ENCODE data around the gene PRKCI. TPM values are rescaled to one million over a fixed set of nuclear protein-coding genes. Genes with fewer than 3 reads are reported as not detected.
A peak's percentile ranks its signal among the peaks of the same experiment; 100 is the strongest.
"Not testable (repeated sequence)": the region's sequence is repeated elsewhere in the genome, so short reads cannot be mapped to it uniquely, and the experiment has no call there.

PRKCI gene
- total RNA-seq, 4 donors from 2014 or later, result 35.7 to 90.9 (median 39.8) TPM

DNA sequence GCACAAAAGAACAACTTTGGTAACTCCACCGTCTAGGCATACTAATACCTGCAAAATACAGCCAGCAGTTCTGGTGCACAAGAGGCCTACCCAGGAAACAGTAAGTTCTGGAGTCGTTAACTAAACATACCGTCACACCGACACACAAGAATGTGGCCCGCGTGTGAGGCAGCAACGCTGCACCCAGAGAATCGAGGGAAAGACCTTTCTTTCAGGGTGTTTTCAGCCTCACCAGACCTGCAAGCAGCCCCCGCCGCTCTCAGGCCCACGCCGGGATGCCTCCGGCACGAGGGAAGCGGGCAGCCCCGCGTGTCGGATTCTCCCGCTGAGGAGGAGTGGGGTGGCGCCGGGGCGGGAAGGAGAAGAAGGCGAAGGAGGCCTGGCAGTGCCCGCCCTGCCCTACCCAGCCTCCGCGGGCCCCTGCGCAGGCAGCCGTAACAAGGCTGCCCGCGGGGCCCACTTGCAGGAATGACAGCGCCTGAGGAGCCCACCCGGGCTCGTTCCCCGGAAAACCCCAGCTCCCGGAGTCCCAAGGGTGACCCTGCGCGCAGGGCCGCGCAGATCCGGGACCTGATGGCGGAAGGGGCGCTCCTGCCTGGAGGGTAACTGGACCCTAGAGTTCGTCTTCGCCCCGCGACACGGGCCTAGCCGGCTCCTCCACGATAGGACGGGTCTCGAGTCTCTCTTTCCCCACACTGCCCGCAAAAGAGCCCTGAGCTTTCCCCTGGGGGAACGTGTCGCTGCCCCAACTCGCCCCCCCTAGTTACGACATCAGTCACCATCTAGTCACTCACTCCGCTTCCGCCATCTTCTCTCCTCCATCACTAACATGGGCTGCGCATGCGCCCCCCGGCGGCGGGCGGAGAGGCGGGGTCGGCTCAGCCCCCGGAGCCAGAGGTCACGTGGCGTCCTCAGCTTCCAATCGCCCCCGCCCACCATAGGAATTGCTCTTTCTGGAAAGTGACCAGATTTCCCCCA lies 41.0 kb upstream of the PRKCI start, which contains the start of gene PHC3:
Gene PHC3 (minus strand): TSS at position 826 of the 978 bp plus-strand sequence. CDS start 18 bp downstream, at position 808.
- 1% methylated on average over 29 of the region's 71 CpGs for WGBS
- DNase-seq (ENCODE audit: extremely low spot score), result peak; percentile 98
- no peaks in the 10 kb centered on the region for H3K9me3 ChIP-seq
- peaks cover 3 to 26% (median 22%) of the 10 kb centered on the region in 4 donors for H3K36me3 ChIP-seq
- intact Hi-C loops (cut with DNase I), result loop anchor here (5.0 kb wide), 1 partner anchor 41 kb away; the partner anchor contains the start of gene PRKCI
- peak within 1 kb of the TSS; percentile 94 to 97 (median 96) for H3K27ac ChIP-seq (replicated peaks in 1 of 4)
- TF ChIP-seq POLR2AphosphoS5 (IDR thresholded peaks at IDR 0.05), result peak; percentile 94
- TF ChIP-seq POLR2A (IDR thresholded peaks at IDR 0.05; ENCODE audit: low read depth), result peak; percentile 17
- TF ChIP-seq, protein P1, sequence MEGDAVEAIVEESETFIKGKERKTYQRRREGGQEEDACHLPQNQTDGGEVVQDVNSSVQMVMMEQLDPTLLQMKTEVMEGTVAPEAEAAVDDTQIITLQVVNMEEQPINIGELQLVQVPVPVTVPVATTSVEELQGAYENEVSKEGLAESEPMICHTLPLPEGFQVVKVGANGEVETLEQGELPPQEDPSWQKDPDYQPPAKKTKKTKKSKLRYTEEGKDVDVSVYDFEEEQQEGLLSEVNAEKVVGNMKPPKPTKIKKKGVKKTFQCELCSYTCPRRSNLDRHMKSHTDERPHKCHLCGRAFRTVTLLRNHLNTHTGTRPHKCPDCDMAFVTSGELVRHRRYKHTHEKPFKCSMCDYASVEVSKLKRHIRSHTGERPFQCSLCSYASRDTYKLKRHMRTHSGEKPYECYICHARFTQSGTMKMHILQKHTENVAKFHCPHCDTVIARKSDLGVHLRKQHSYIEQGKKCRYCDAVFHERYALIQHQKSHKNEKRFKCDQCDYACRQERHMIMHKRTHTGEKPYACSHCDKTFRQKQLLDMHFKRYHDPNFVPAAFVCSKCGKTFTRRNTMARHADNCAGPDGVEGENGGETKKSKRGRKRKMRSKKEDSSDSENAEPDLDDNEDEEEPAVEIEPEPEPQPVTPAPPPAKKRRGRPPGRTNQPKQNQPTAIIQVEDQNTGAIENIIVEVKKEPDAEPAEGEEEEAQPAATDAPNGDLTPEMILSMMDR (IDR thresholded peaks at IDR 0.05), result peak in 1 of 3 experiments; percentile 22
- TF ChIP-seq EP300 (IDR thresholded peaks at IDR 0.05), result no peak
- peak within 1 kb of the TSS; percentile 72 to 92 (median 85) for H3K4me3 ChIP-seq
- no peaks in the 10 kb centered on the region for H3K27me3 ChIP-seq
- peaks cover 18 to 41% (median 37%) of the 10 kb centered on the region in 4 donors for H3K4me1 ChIP-seq

DNA sequence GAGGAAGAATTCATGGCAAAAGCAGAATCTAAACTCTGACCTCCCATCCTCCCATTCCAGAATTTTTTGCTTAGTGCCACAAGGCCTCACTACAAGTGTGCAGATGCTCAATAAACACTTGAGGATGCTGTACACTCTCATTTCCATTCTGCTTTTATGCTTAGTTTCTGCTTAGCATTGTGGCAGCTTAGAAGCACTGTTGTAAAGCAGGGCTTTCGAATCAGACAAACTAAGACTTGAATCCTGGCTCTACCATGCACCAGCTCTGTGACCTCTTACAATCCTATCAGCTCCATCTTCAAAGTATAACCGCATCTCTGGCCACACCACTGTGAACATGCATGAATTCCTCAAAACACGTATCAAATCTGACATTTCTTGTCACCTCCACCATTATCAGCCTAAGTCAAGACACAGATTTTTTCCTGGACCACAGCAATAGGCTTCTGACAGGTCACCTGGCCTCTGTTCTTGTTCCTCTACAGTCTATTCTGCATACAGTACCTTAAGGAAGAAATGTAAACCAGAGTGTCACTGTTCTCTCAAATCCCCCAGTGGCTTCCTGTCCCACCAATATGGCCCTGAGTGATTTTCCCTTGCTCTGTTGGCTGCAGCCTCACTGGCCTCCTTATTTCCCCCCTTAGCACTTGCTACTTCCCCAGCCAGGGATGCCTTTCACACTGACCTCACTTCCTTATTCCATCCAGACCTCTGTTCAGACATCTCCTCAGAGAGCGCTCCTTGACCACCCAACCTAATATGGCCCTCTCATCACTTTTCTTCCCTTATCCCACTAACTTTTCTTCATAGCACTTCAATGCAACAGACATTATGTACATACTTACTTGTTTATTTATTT lies 32.6 kb upstream of the PRKCI start:
- peak; percentile 57 for DNase-seq (ENCODE audit: extremely low spot score)
- Histone ChIP-seq H3K27me3 (no peaks in the 10 kb centered on the region), H3K27ac (replicated peaks in 1 of 4) (no peak overlapping the region), H3K9me3 (no peaks in the 10 kb centered on the region), H3K4me1 (peaks cover 0 to 11% (median 9%) of the 10 kb centered on the region in 4 donors), H3K4me3 (no peak overlapping the region), H3K36me3 (no peaks in the 10 kb centered on the region)
- TF ChIP-seq EP300 (IDR thresholded peaks at IDR 0.05), result no peak
- TF ChIP-seq, protein P1 (IDR thresholded peaks at IDR 0.05), result no peak
- TF ChIP-seq POLR2A (IDR thresholded peaks at IDR 0.05; ENCODE audit: low read depth), result no peak
- TF ChIP-seq POLR2AphosphoS5 (IDR thresholded peaks at IDR 0.05), result no peak
- intact Hi-C loops (cut with DNase I), result loop anchor here (5.0 kb wide), 1 partner anchor 118 kb away; no protein-coding TSS in a partner anchor
- WGBS, result 78% methylated on average over 4 of the region's 4 CpGs

DNA sequence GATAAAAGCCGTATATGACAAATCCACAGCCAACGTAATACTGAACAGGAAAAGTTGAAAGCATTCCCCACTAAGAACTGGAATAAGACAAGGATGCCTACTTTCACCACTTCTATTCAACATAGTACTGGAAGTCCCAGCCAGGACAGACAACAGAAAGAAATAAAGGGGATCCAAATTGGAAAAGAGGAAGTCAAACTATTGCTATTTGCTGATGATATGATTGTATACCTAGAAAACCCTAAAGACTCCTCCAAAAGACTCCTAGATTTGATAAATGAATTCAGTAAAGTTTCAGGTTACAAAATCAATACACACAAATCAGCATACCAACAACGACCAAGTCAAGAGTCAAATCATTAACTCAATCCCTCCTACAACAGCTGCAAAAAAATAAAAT lies 26.5 kb upstream of the PRKCI start:
- H3K27me3 ChIP-seq; H3K4me3 ChIP-seq; H3K27ac ChIP-seq (replicated peaks in 1 of 4); H3K36me3 ChIP-seq; H3K4me1 ChIP-seq; H3K9me3 ChIP-seq; DNase-seq (ENCODE audit: extremely low spot score); intact Hi-C loops (cut with DNase I): not testable (repeated sequence)
- WGBS, result 85% methylated on average over 3 of the region's 3 CpGs

DNA sequence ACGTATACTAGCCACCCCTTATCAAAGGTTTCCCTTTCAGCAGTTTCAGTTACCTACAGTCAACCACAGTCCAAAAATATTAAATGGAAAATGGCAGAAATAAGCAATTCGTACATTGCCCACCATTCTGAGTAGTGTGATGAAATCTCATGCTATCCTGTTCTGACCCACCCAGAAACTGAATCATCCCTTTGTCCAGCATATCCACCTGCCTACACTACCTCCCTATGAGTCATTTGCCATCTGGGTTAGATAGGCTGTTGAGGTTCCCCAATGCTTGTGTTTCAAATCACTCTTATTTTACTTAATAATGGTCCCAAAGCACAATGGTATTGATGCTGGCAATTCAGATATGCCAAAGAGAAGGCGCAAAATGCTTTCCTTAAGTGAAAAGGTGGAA lies 25.4 kb upstream of the PRKCI start:
- no peaks in the 10 kb centered on the region for H3K9me3 ChIP-seq
- 90% methylated on average over 3 of the region's 3 CpGs for WGBS
- H3K36me3 ChIP-seq, result no peaks in the 10 kb centered on the region
- no peak for DNase-seq (ENCODE audit: extremely low spot score)
- no peak overlapping the region for H3K27ac ChIP-seq (replicated peaks in 1 of 4)
- intact Hi-C loops (cut with DNase I), result no loop called here
- no peaks in the 10 kb centered on the region for H3K4me1 ChIP-seq
- TF ChIP-seq EP300 (IDR thresholded peaks at IDR 0.05) (no peak), POLR2AphosphoS5 (IDR thresholded peaks at IDR 0.05) (no peak), POLR2A (IDR thresholded peaks at IDR 0.05; ENCODE audit: low read depth) (no peak)
- TF ChIP-seq, protein P1 (IDR thresholded peaks at IDR 0.05), result no peak
- H3K27me3 ChIP-seq, result no peaks in the 10 kb centered on the region
- no peak overlapping the region for H3K4me3 ChIP-seq

Data from esophagus muscularis mucosa (tissue), 4 donors.